Gastroesophageal sphincter (tissue), 4 donors: Measurements from ENCODE around the gene FREM3. TPM values are rescaled to one million over a fixed set of nuclear protein-coding genes. Genes with fewer than 3 reads are reported as not detected.
"Not testable (repeated sequence)": the region's sequence is repeated elsewhere in the genome, so short reads cannot be mapped to it uniquely, and the experiment has no call there.

Source experiments
- ATAC-seq: fragments of 150-250 bp; one replicate; pipeline ENCODE4 v1.9.1; 2016; ENCODE audit warnings: mild to moderate bottlenecking, moderate library complexity
- H3K27ac ChIP-seq, 4 donors: fragments of 200-600 bp; sonication (generic) in 3 of 4; 1 replicate in 3 of 4; 2 replicates in 1 of 4; pipeline ENCODE4 v1.5.1; 2016 to 2019
- H3K27me3 ChIP-seq: fragments of 200-600 bp; sonication (generic); one replicate; pipeline ENCODE4 v1.5.1; 2019
- H3K36me3 ChIP-seq, 2 donors: fragments of 200-600 bp; sonication (generic); one replicate each; pipeline ENCODE4 v1.5.1; 2019; ENCODE audit warnings: control low read depth in 1 of 2
- H3K4me1 ChIP-seq, 3 donors: fragments of 200-600 bp; sonication (generic); 1 replicate in 2 of 3; 2 replicates in 1 of 3; pipeline ENCODE4 v1.5.1; 2016 to 2019; ENCODE audit warnings: control low read depth in 2 of 3
- H3K4me3 ChIP-seq, 2 donors: fragments of 200-600 bp; sonication (generic); one replicate each; pipeline ENCODE4 v1.5.1; 2019; ENCODE audit warnings: mild to moderate bottlenecking in 1 of 2, moderate library complexity in 1 of 2
- H3K9me3 ChIP-seq, 3 donors: fragments of 200-600 bp; sonication (generic); one replicate each; pipeline ENCODE4 v1.5.1; 2017 to 2019; ENCODE audit warnings: control low read depth in 2 of 3
- EP300 ChIP-seq: sonication (generic); formaldehyde crosslinking; IDR thresholded peaks from one replicate; pipeline ENCODE4 v1.6.1; 2017; ENCODE audit warnings: antibody characterized with exemption, mild to moderate bottlenecking
- POLR2A ChIP-seq, 2 donors: fragments of 450-650 bp; IDR thresholded peaks; one replicate each; pipeline ENCODE4 v1.6.1; 2017; ENCODE audit warnings: antibody characterized with exemption in 2 of 2, mild to moderate bottlenecking in 2 of 2, moderate library complexity in 1 of 2
- POLR2AphosphoS5 ChIP-seq: sonication (generic); formaldehyde crosslinking; IDR thresholded peaks from one replicate; pipeline ENCODE4 v1.6.1; 2017; ENCODE audit warnings: antibody characterized with exemption
- WGBS, 2 donors: methylation state at CpG; one replicate each; pipeline ENCODE4 v1.1.5; 2018; ENCODE audit warnings: low coverage in 1 of 2; 5-methylcytosine and 5-hydroxymethylcytosine counted together
- total RNA-seq, 4 donors: library from RNA; depleted of rRNA; stranded (reverse); fragments of >200 nt; gene quantifications; one replicate each; pipeline ENCODE4 v1.1.0, GENCODE V29; 2016
- TF ChIP-seq, protein P1 (sequence below), 4 experiments: fragments of 200-600 bp in 2 of 4; fragments of 450-650 bp in 2 of 4; sonication (generic) in 1 of 4; IDR thresholded peaks; one replicate each; pipeline ENCODE4 v1.5.1; 2017 to 2019; ENCODE audit warnings: antibody characterized with exemption in 4 of 4, mild to moderate bottlenecking in 2 of 4, moderate library complexity in 2 of 4

Gene FREM3
- total RNA-seq, 4 donors from 2014 or later = under 0.01 TPM; not detected in 3

DNA sequence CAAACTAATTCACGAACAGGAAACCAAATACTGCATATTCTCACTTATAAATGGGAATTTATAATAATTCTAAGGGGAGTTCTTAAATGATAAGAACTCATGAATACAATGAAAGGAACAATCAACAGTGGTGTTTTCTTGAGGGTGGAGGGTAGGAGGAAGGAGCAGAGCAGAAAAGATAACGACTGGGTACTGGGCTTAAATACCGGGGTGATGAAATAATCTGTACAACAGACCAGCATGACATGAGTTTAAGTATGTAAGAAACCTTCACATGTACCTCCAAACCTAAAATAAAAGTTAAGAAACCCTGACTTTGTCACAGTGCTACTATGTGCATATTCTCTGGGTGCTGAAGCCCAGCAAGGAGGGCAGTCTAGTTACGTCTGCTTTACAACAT is 6.6 kb downstream of the FREM3 start:
- ATAC-seq = no peak
- Histone ChIP-seq H3K27me3 (peaks cover 23% of the 10 kb centered on the region), H3K9me3 (no peaks in the 10 kb centered on the region), H3K4me1 (no peaks in the 10 kb centered on the region), H3K27ac (no peak overlapping the region), H3K36me3 (no peaks in the 10 kb centered on the region), H3K4me3 (no peak overlapping the region)
- TF ChIP-seq POLR2AphosphoS5 (no peak), EP300 (no peak), POLR2A (IDR thresholded peaks at IDR 0.05) (no peak)
- TF ChIP-seq, protein P1, sequence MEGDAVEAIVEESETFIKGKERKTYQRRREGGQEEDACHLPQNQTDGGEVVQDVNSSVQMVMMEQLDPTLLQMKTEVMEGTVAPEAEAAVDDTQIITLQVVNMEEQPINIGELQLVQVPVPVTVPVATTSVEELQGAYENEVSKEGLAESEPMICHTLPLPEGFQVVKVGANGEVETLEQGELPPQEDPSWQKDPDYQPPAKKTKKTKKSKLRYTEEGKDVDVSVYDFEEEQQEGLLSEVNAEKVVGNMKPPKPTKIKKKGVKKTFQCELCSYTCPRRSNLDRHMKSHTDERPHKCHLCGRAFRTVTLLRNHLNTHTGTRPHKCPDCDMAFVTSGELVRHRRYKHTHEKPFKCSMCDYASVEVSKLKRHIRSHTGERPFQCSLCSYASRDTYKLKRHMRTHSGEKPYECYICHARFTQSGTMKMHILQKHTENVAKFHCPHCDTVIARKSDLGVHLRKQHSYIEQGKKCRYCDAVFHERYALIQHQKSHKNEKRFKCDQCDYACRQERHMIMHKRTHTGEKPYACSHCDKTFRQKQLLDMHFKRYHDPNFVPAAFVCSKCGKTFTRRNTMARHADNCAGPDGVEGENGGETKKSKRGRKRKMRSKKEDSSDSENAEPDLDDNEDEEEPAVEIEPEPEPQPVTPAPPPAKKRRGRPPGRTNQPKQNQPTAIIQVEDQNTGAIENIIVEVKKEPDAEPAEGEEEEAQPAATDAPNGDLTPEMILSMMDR (IDR thresholded peaks at IDR 0.05) = no peak
- 82 to 85% methylated on average over 4 of the region's 4 CpGs for WGBS, 2 donors

DNA sequence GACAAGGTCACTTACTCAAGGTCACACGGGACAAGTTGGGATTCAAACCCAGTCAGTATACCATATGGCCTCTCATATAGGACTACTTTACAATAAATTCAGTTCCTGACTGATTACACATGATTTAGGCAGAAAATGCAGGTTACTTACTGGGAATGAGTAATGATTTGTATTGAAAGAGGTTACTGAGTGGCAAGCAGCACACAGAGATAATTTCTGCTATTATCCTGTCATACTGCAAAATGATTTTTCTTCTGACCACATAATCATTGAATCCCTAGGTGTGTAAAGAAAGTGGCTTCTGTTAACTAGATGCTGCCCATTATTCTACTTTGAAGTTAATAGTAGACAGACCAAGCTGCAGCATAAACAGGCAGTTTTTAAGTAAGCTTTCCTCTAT is 8.2 kb downstream of the FREM3 start:
- WGBS, 2 donors = 79 to 94% methylated on average over 1 of the region's 1 CpG
- no peaks in the 10 kb centered on the region for H3K4me1 ChIP-seq
- no peak for ATAC-seq

DNA sequence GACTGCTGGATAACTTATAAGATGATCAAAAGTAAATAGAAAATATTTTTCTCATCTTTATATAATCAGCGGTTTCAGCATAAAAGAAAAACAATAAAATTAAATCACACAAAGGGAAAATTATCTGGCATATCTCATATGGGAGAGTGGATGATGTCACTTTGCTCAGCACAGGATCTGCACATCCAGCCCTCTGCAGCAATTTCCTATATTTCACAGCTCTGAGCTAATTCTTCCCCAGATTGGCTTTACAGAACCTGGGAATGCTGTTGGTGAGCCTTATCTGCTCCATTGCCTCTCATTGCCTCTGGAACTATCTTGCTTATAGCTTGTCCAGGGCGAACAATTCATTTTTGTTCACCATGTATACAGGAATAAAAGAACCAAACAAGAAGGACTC is 21.0 kb downstream of the FREM3 start:
- no peak for ATAC-seq
- WGBS, 2 donors = 86 to 89% methylated on average over 2 of the region's 2 CpGs
- Histone ChIP-seq H3K27me3 (no peaks in the 10 kb centered on the region), H3K4me1 (no peaks in the 10 kb centered on the region), H3K4me3 (no peak overlapping the region), H3K36me3 (no peaks in the 10 kb centered on the region), H3K9me3 (no peaks in the 10 kb centered on the region), H3K27ac (no peak overlapping the region)
- TF ChIP-seq EP300 = no peak
- TF ChIP-seq POLR2A (IDR thresholded peaks at IDR 0.05) = no peak
- TF ChIP-seq, protein P1 (IDR thresholded peaks at IDR 0.05) = no peak
- TF ChIP-seq POLR2AphosphoS5 = no peak

More for the DNA sequence above, 8.2 kb downstream of the FREM3 start:
- Histone ChIP-seq H3K9me3 (no peaks in the 10 kb centered on the region), H3K27me3 (peaks cover 7% of the 10 kb centered on the region), H3K27ac (no peak overlapping the region), H3K36me3 (no peaks in the 10 kb centered on the region), H3K4me3 (no peak overlapping the region)
- TF ChIP-seq POLR2AphosphoS5 (no peak), EP300 (no peak), POLR2A (IDR thresholded peaks at IDR 0.05) (no peak)
- TF ChIP-seq, protein P1 (IDR thresholded peaks at IDR 0.05) = no peak

DNA sequence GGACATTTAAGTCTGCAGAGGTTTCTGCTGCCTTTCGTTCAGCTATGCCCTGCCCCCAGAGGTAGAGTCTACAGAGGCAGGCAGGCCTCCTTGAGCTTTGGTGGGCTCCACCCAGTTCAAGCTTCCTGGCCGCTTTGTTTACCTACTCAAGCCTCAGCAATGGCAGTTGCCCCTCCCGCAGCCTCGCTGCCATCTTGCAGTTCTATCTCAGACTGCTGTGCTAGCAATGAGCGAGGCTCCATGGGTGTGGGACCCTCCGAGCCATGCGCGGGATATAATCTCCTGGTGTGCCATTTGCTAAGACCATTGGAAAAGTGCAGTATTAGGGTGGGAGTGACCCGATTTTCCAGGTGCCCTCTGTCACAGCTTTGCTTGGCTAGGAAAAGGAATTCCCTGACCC is 26.8 kb downstream of the FREM3 start:
- not testable (repeated sequence) for ATAC-seq, H3K36me3 ChIP-seq
- 100% methylated on average over 1 to 2 of the region's 9 CpGs for WGBS, 2 donors

DNA sequence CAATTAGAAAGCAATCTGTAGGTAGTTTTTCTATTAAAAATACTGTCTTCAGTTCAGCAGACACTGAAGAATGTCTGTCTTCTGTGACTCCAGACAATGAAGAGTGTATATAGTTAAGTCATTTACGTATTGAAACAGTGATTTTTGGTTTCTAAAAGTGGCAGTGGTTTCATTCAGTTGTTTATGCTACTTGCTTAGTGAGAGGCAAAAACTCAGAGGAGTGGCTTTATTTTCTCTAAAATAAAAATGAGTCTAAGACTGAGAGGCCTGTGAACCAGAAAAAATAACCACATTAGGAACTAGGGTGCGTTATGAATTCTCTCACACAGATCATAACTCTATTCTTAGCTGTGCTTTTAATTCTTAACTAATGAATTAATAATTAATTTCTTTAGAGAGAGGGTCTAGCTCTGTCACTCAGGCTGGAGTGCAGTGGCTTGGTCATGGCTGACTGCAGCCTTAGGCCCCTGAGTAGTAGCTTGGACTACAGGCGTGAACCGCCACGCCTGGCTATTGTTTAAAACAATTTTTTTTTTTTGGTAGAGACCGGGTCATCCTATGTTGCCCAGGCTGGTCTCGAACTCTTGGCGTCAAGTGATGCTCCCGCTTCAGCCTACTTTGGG is 31.4 kb downstream of the FREM3 start:
- no peak for TF ChIP-seq EP300
- TF ChIP-seq POLR2A (IDR thresholded peaks at IDR 0.05) = no peak
- no peak for TF ChIP-seq POLR2AphosphoS5
- TF ChIP-seq, protein P1 (IDR thresholded peaks at IDR 0.05) = no peak
- ATAC-seq = no peak
- Histone ChIP-seq H3K27me3 (no peaks in the 10 kb centered on the region), H3K27ac (no peak overlapping the region), H3K9me3 (peaks cover 0 to 7% (median 0%) of the 10 kb centered on the region in 3 donors), H3K4me1 (peaks cover 0 to 14% (median 0%) of the 10 kb centered on the region in 3 donors), H3K4me3 (no peak overlapping the region), H3K36me3 (no peaks in the 10 kb centered on the region)
- 76 to 87% methylated on average over 5 to 9 of the region's 9 CpGs for WGBS, 2 donors

More for the DNA sequence above, 26.8 kb downstream of the FREM3 start:
- H3K4me1 ChIP-seq, H3K27me3 ChIP-seq, H3K27ac ChIP-seq, H3K4me3 ChIP-seq, H3K9me3 ChIP-seq: not testable (repeated sequence)
